ACC112 (cell line): ENCODE measurements around the gene PTPRN2.
"Not testable (repeated sequence)": the region's sequence is repeated elsewhere in the genome, so short reads cannot be mapped to it uniquely, and the experiment has no call there.

ENCODE experiments used
- H2AFZ ChIP-seq: fragments of 200-600 bp; sonication (generic); one replicate; pipeline ENCODE4 v1.6.0; 2017; ENCODE audit warnings: antibody characterized with exemption, low read length; ENCODE audit not compliant: unreplicated experiment
- H3K27ac ChIP-seq: fragments of 200-600 bp; sonication (generic); 2 replicates; pipeline ENCODE4 v1.5.1; 2014; ENCODE audit warnings: low read depth, mild to moderate bottlenecking, antibody characterized with exemption, low read length, moderate library complexity
- H3K27me3 ChIP-seq: fragments of 200-600 bp; sonication (generic); 2 replicates; pipeline ENCODE4 v1.6.1; 2014; ENCODE audit warnings: mild to moderate bottlenecking, antibody characterized with exemption, low read length, moderate library complexity, mixed read lengths; ENCODE audit not compliant: insufficient read depth
- H3K36me3 ChIP-seq: fragments of 200-600 bp; sonication (generic); 2 replicates; pipeline ENCODE4 v1.6.1; 2016; ENCODE audit warnings: mild to moderate bottlenecking, antibody characterized with exemption, low read length, moderate library complexity, mixed read lengths; ENCODE audit not compliant: insufficient read depth
- H3K4me1 ChIP-seq: fragments of 200-600 bp; sonication (generic); one replicate; pipeline ENCODE4 v1.6.1; 2016; ENCODE audit warnings: low read length, mixed read lengths; ENCODE audit not compliant: insufficient read depth, unreplicated experiment, control insufficient read depth
- H3K4me3 ChIP-seq: fragments of 200-600 bp; sonication (generic); 2 replicates; pipeline ENCODE4 v1.5.1; 2014; ENCODE audit warnings: mild to moderate bottlenecking, low read depth, low read length
- H3K79me2 ChIP-seq: fragments of 200-600 bp; sonication (generic); one replicate; pipeline ENCODE4 v1.6.0; 2016; ENCODE audit warnings: low read length; ENCODE audit not compliant: control insufficient read depth, unreplicated experiment, insufficient read depth

PTPRN2 gene

DNA sequence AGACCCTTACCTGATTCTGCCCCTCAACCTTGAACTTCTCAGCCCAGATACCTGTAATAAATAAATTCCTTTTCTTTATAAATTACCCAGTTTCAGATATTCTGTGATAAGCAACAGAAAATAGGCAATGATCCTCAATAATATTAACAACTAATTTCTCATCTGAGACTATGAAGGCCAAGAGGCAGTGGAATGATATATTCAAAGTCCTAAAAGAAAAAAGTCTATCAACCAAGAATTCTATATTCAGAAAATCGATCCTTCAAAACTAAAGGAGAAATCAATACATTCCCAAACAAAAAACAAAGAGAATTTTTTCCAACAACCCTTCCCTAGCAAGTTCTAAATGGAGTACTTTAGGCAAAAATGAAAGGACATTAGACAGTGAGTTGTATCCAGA, 279.6 kb downstream of the PTPRN2 start:
- H3K36me3 ChIP-seq = no peaks in the 10 kb centered on the region
- H3K79me2 ChIP-seq = no peaks in the 10 kb centered on the region

DNA sequence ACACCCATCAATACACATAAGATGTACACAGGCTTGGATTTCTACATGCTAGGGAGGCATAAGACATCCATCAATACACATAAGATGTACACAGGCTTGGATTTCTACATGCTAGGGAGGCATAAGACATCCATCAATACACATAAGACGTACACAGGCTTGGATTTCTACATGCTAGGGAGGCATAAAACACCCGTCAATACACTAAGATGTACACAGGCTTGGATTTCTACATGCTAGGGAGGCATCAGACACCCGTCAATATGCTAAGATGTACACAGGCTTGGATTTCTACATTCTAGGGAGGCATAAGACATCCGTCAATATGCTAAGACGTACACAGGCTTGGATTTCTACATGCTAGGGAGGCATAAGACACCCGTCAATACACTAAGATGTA, 283.6 kb downstream of the PTPRN2 start:
- not testable (repeated sequence) for H2AFZ ChIP-seq, H3K4me1 ChIP-seq, H3K4me3 ChIP-seq, H3K27me3 ChIP-seq, H3K36me3 ChIP-seq, H3K27ac ChIP-seq, H3K79me2 ChIP-seq

More for the DNA sequence above, 279.6 kb downstream of the PTPRN2 start:
- Histone ChIP-seq H3K4me1 (no peaks in the 10 kb centered on the region), H3K4me3 (no peak overlapping the region), H3K27me3 (no peaks in the 10 kb centered on the region), H2AFZ (no peak overlapping the region), H3K27ac (no peak overlapping the region)

DNA sequence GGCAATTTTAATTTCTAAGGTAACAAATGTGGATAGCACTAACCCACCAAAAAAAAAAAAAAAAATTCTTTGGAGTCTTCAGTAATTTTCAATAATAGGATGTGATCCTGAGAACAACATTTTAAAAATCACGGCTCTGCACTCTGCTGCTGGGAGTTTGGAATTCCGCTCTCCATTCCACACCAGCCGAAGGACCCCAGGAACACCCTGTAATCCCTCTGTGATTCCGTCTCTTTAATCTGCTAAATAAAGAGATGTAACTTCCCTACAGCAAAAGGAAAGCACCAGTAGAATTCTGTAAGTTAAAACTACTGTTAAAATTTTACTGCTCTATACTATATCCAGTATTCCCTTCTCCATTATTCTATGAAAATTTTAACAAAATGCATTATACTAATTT, 284.5 kb downstream of the PTPRN2 start:
- no peaks in the 10 kb centered on the region for H3K4me1 ChIP-seq
- H3K4me3 ChIP-seq = no peak overlapping the region
- no peak overlapping the region for H2AFZ ChIP-seq
- H3K27ac ChIP-seq = no peak overlapping the region
- H3K27me3 ChIP-seq = no peaks in the 10 kb centered on the region
- no peaks in the 10 kb centered on the region for H3K79me2 ChIP-seq
- no peaks in the 10 kb centered on the region for H3K36me3 ChIP-seq

DNA sequence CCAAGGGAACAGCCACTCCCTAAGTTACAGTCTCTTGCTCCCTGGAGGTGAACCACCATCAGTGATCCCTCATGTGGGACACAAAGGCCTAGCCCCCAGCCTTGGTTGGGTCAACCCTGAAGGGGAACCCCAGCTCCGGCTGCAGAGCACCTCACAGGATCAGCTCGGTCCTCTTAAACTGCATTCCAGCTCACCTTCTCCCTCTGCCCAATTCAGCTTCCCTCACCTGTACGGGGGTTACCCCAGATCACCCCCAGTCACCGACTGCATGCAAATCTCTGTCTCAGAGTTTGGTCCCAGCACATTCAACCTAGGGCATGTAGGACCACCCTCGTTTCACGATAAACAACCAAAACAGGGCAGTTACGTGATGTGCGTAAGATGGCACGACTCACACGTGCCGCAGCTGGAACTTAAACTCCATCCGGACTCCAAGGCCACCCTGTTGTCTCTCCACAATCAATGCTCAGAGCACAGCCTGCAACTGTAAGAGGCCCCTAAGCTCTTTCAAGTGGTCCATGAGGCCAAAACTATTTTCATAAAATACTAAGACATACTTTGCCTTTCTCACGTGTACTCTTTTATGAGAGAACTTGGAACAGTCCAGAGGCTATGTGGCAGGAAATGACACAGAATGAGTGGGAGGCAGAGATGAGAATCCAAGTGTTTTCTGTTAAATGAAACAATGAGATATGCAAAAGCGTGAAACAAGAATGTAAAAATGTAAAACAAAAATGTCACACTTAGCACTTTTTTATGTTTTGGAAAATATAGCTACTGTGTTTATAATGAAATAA, 285.2 kb downstream of the PTPRN2 start:
- H3K27me3 ChIP-seq = no peaks in the 10 kb centered on the region
- H3K79me2 ChIP-seq = no peaks in the 10 kb centered on the region
- no peak overlapping the region for H2AFZ ChIP-seq
- no peak overlapping the region for H3K4me3 ChIP-seq
- no peak overlapping the region for H3K27ac ChIP-seq
- H3K4me1 ChIP-seq = no peaks in the 10 kb centered on the region
- H3K36me3 ChIP-seq = no peaks in the 10 kb centered on the region

DNA sequence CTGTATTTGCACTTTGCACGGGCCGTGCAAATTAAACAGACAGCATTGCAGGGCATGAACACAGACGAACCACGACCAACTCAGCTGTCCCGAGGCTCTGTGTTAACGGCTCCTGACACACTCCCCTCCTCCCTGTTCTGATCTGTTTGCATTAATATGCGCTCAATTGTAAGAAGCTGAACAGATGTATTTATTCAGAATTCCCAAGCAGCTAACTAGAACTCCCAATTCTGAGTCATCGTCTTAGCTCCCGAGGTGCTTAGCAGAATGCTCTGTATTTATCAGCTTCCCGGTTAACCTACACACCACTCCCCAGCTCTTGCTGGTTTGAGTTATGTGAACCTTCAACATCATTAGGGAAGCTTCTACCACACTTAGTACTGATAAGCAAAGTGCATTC, 286.4 kb downstream of the PTPRN2 start:
- no peaks in the 10 kb centered on the region for H3K4me1 ChIP-seq

DNA sequence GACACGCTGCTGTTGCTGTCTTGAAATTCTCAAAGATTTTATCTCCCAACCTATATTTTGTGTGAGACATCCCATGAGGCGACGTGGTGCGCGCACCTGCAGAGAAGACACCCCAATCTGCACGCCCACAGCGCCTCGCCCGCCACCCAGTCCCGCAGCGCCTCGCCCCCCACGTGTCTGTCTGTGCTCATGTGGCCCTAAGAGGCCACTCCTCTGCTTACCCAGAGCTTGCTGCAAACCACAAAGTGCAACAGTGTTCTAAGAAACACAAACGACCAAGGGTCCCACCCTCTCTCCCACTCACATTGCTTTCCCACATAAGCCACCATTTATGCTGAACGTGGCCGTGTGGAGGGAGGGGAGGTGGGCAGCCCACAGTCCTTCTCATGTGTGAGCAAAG, 287.2 kb downstream of the PTPRN2 start:
- H3K27me3 ChIP-seq = no peaks in the 10 kb centered on the region
- H3K4me3 ChIP-seq = no peak overlapping the region
- no peaks in the 10 kb centered on the region for H3K79me2 ChIP-seq
- no peak overlapping the region for H3K27ac ChIP-seq
- H2AFZ ChIP-seq = no peak overlapping the region
- no peaks in the 10 kb centered on the region for H3K4me1 ChIP-seq
- no peaks in the 10 kb centered on the region for H3K36me3 ChIP-seq

More for the DNA sequence above, 286.4 kb downstream of the PTPRN2 start:
- Histone ChIP-seq H3K27ac (no peak overlapping the region), H3K27me3 (no peaks in the 10 kb centered on the region), H3K79me2 (no peaks in the 10 kb centered on the region), H2AFZ (no peak overlapping the region), H3K4me3 (no peak overlapping the region), H3K36me3 (no peaks in the 10 kb centered on the region)

DNA sequence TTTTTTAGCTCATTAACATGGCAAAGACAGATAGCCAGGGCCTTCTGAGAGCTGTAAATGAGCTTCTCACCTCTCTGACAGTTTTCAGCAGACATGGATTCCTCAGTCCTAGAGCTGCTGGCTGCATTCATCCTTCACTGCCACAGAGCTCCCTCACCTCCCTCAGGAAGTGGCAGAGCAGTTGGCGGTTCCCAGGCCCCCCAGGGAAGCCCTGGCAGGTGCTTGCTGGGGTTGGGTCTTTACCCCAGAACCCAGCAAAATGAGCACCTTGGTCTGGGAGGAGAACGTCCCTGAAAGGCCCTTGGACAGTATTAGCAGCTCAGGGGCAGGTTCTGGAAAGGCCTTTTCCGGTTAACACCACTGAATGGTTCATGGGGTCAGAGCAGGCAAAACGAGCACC, 288.0 kb downstream of the PTPRN2 start:
- Histone ChIP-seq H3K27me3 (no peaks in the 10 kb centered on the region), H3K36me3 (no peaks in the 10 kb centered on the region), H3K27ac (no peak overlapping the region), H3K4me3 (no peak overlapping the region), H3K4me1 (no peaks in the 10 kb centered on the region), H2AFZ (no peak overlapping the region), H3K79me2 (no peaks in the 10 kb centered on the region)

DNA sequence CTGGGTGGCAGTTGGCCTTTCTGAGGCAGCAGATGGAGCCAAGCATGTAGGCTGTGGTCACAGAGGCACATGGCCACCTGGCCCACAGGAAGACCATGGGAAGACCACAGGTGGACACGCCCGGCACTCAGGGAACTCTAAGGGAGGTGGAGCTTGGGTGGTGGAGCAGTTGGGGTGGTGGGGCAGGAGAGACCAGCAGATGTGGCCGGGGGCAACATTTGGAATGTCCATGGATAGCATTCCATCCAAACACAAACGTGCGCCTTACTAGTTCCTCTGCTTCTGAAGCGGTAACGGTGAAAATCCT, 290.9 kb downstream of the PTPRN2 start:
- H3K27ac ChIP-seq = no peak overlapping the region
- H3K79me2 ChIP-seq = no peaks in the 10 kb centered on the region
- no peak overlapping the region for H3K4me3 ChIP-seq
- no peaks in the 10 kb centered on the region for H3K4me1 ChIP-seq
- H2AFZ ChIP-seq = no peak overlapping the region
- H3K27me3 ChIP-seq = no peaks in the 10 kb centered on the region
- no peaks in the 10 kb centered on the region for H3K36me3 ChIP-seq

DNA sequence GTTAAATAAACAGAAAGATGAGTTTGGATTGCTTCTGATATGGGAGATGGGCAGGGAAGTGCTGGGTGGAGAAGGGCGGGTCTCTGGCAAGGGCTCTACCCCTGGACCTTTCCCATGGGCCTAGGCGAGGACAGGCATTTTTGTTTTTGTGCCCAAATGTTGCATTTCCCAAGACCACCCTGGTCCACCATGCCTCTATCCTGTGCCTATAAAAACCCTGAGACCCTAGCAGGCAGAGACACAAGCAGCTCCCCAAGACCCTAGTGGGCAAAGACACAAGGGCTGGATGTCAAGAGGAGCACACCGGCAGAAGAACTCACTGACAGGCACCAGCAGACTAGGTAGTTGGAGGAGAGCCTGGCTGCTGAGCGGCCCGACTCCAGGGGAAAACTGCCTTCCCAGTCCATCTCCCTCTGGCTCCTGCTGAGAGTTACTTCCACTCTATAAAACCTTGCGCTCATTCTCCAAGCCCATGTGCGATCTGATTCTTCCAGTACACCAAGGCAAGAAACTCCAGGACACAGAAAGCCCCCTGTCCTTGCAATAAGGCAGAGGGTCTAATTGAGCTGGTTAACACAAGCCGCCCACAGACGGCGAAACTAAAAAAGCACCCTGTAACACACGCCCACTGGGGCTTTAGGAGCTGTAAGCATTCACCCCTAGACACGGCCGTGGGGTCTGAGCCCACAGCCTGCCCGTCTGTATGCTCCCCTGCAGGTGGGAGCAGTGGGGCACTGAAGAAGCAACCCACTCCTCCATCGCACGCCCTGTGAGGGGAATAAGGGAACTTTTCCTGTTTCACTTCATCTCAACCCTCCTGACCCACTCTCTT, 291.4 kb downstream of the PTPRN2 start:
- H3K36me3 ChIP-seq = no peaks in the 10 kb centered on the region
- no peak overlapping the region for H3K27ac ChIP-seq
- H3K79me2 ChIP-seq = no peaks in the 10 kb centered on the region
- no peak overlapping the region for H3K4me3 ChIP-seq
- no peak overlapping the region for H2AFZ ChIP-seq
- H3K4me1 ChIP-seq = no peaks in the 10 kb centered on the region
- no peaks in the 10 kb centered on the region for H3K27me3 ChIP-seq

DNA sequence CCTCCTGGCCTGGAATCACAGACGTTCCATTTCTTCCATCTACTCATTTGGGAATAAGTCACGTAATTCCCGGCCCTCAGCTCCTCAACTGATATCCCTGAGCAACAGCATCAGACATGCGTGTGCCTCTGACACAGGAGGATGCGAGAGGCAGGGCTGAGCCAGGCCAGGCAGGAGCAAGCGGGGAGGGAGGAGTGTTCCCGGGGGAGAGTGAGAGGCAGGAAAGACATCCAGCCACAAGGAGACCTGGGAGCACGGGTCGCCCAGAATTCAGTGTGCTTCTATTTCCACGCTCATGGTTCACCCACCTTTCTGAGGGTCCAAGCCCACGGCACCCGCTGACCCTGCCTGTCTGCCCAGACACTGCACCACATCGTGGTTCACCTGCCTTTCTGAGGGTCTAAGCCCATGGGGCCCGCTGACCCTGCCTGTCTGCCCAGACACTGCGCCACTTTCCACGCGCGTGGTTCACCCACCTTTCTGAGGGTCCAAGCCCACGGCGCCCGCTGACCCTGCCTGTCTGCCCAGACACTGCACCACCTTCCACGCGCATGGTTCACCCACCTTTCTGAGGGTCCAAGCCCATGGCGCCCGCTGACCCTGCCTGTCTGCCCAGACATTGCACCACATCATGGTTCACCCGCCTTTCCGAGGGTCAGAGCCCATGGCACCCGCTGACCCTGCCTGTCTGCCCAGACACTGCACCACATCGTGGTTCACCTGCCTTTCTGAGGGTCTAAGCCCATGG, 293.0 kb downstream of the PTPRN2 start:
- not testable (repeated sequence) for H3K27me3 ChIP-seq, H3K4me1 ChIP-seq, H3K4me3 ChIP-seq, H3K27ac ChIP-seq, H3K79me2 ChIP-seq, H3K36me3 ChIP-seq, H2AFZ ChIP-seq
